ENCODE measurements around the gene ALPG. TPM values are rescaled to one million over a fixed set of nuclear protein-coding genes. Genes with fewer than 3 reads are reported as not detected.

Gene ALPG
- total RNA-seq, 1 experiment from 2014 or later: 0.10 TPM

GRCh38 chr2:232435375-232435648 is 28.7 kb downstream of the ALPG start:
- Histone ChIP-seq H3K27me3 (ENCODE audit: insufficient read depth, low read length) (no peaks in the 10 kb centered on the region), H3K4me2 (ENCODE audit: low read length) (no peak overlapping the region), H3K27ac (ENCODE audit: low read depth, low read length) (no peak overlapping the region), H3K4me1 (ENCODE audit: control insufficient read depth in 1 of 2, insufficient read depth in 2 of 2, low read length in 2 of 2) (peaks cover 0 to 3% of the 10 kb centered on the region in 2 experiments; a peak in 1 of 4 replicates), H3K9ac (ENCODE audit: low read length) (no peak overlapping the region), H3K4me3 (replicated peaks in 1 of 2; ENCODE audit: low read depth in 1 of 2, low read length in 2 of 2) (no peak overlapping the region), H3K36me3 (ENCODE audit: control insufficient read depth in 1 of 2, insufficient read depth in 2 of 2, low read length in 2 of 2) (no peaks in the 10 kb centered on the region), H3K79me2 (ENCODE audit: insufficient read depth, low read length) (no peaks in the 10 kb centered on the region), H3K9me2 (ENCODE audit: insufficient read depth) (no peaks in the 10 kb centered on the region), H3K9me3 (ENCODE audit: control insufficient read depth in 1 of 2, insufficient read depth in 1 of 2, low read depth in 1 of 2, low read length in 2 of 2) (no peaks in the 10 kb centered on the region), H4K20me1 (ENCODE audit: insufficient read depth) (no peaks in the 10 kb centered on the region), H2AFZ (ENCODE audit: low read depth, low read length, poor library complexity, severe bottlenecking) (no peak overlapping the region)
- DNase-seq (ENCODE audit: low read depth, low spot score): no peak
- RAD21 ChIA-PET (ENCODE audit: low non-redundant PET in 1 of 2, low total read pairs in 2 of 2, uncharacterized antibody in 2 of 2, unreplicated experiment in 2 of 2): interaction anchor here (0.6 to 0.8 kb wide), 2 partner anchors 69 to 71 kb away, joined by 3 to 7 read pairs; no protein-coding TSS in a partner anchor
- CTCF ChIA-PET: no interaction called here
- BruUV-seq (replicated peaks): no TSS peak
- no peak for ATAC-seq
- intact Hi-C loops (cut with micrococcal nuclease): no loop called here
- POLR2A ChIA-PET: no interaction called here
- TF ChIP-seq EZH2phosphoT487 (IDR thresholded peaks at IDR 0.05; ENCODE audit: borderline replicate concordance) (no peak), ZBTB33 (IDR thresholded peaks at IDR 0.05; ENCODE audit: extremely low read depth, insufficient replicate concordance, low read length) (no peak), FOSL1 (IDR thresholded peaks at IDR 0.05; ENCODE audit: low read depth) (no peak), CEBPB (IDR thresholded peaks at IDR 0.05; ENCODE audit: low read depth) (no peak), SP1 (IDR thresholded peaks at IDR 0.05; ENCODE audit: low read depth) (no peak), TCF7L2 (IDR thresholded peaks at IDR 0.05; ENCODE audit: borderline replicate concordance, extremely low read depth, insufficient read depth, insufficient read length) (no peak), CTCF (IDR thresholded peaks at IDR 0.05 in 2 of 3, conservative IDR thresholded peaks at IDR 0.05 in 1 of 3; ENCODE audit: borderline replicate concordance in 1 of 3, insufficient read depth in 1 of 3, low read depth in 2 of 3, low read length in 2 of 3) (no peak), ATF3 (IDR thresholded peaks at IDR 0.05) (no peak), REST (IDR thresholded peaks at IDR 0.05; ENCODE audit: low read depth) (no peak), POLR2A (IDR thresholded peaks at IDR 0.05; ENCODE audit: borderline replicate concordance, extremely low read depth, insufficient read depth, insufficient read length) (no peak), YY1 (IDR thresholded peaks at IDR 0.05; ENCODE audit: extremely low read depth, insufficient replicate concordance, low read depth, low read length) (no peak), POLR2AphosphoS5 (IDR thresholded peaks at IDR 0.05; ENCODE audit: low read depth, low read length) (no peak)

All from HCT116 (cell line).